Measurements from ENCODE around the gene MAP3K21. TPM values are rescaled to one million over a fixed set of nuclear protein-coding genes. Genes with fewer than 3 reads are reported as not detected.

MAP3K21 gene
- total and polyA plus RNA-seq, 2 of the 8 experiments (the other 6 are each of a cell fraction or from before 2014, with no cell fraction given), result 21.2 to 21.8 TPM

DNA sequence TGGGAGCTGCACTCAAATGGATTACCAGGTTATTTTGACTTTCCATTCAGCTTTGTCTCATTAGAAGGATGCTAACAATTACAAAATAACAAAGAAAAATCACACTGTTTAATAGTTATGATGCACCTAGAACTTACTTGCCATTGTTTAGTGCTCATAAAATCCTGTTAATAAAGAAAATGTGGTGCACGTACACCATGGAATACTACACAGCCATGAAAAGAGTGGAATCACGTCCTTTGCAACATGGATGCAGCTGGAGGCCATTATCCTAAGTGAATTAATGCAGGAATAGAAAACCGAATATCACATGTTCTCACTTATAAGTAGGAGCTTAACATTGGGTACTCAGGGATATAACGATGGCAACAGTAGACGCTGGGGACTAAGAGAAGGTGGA, 19.8 kb downstream of the MAP3K21 start (continued):
- TF ChIP-seq, protein P1, sequence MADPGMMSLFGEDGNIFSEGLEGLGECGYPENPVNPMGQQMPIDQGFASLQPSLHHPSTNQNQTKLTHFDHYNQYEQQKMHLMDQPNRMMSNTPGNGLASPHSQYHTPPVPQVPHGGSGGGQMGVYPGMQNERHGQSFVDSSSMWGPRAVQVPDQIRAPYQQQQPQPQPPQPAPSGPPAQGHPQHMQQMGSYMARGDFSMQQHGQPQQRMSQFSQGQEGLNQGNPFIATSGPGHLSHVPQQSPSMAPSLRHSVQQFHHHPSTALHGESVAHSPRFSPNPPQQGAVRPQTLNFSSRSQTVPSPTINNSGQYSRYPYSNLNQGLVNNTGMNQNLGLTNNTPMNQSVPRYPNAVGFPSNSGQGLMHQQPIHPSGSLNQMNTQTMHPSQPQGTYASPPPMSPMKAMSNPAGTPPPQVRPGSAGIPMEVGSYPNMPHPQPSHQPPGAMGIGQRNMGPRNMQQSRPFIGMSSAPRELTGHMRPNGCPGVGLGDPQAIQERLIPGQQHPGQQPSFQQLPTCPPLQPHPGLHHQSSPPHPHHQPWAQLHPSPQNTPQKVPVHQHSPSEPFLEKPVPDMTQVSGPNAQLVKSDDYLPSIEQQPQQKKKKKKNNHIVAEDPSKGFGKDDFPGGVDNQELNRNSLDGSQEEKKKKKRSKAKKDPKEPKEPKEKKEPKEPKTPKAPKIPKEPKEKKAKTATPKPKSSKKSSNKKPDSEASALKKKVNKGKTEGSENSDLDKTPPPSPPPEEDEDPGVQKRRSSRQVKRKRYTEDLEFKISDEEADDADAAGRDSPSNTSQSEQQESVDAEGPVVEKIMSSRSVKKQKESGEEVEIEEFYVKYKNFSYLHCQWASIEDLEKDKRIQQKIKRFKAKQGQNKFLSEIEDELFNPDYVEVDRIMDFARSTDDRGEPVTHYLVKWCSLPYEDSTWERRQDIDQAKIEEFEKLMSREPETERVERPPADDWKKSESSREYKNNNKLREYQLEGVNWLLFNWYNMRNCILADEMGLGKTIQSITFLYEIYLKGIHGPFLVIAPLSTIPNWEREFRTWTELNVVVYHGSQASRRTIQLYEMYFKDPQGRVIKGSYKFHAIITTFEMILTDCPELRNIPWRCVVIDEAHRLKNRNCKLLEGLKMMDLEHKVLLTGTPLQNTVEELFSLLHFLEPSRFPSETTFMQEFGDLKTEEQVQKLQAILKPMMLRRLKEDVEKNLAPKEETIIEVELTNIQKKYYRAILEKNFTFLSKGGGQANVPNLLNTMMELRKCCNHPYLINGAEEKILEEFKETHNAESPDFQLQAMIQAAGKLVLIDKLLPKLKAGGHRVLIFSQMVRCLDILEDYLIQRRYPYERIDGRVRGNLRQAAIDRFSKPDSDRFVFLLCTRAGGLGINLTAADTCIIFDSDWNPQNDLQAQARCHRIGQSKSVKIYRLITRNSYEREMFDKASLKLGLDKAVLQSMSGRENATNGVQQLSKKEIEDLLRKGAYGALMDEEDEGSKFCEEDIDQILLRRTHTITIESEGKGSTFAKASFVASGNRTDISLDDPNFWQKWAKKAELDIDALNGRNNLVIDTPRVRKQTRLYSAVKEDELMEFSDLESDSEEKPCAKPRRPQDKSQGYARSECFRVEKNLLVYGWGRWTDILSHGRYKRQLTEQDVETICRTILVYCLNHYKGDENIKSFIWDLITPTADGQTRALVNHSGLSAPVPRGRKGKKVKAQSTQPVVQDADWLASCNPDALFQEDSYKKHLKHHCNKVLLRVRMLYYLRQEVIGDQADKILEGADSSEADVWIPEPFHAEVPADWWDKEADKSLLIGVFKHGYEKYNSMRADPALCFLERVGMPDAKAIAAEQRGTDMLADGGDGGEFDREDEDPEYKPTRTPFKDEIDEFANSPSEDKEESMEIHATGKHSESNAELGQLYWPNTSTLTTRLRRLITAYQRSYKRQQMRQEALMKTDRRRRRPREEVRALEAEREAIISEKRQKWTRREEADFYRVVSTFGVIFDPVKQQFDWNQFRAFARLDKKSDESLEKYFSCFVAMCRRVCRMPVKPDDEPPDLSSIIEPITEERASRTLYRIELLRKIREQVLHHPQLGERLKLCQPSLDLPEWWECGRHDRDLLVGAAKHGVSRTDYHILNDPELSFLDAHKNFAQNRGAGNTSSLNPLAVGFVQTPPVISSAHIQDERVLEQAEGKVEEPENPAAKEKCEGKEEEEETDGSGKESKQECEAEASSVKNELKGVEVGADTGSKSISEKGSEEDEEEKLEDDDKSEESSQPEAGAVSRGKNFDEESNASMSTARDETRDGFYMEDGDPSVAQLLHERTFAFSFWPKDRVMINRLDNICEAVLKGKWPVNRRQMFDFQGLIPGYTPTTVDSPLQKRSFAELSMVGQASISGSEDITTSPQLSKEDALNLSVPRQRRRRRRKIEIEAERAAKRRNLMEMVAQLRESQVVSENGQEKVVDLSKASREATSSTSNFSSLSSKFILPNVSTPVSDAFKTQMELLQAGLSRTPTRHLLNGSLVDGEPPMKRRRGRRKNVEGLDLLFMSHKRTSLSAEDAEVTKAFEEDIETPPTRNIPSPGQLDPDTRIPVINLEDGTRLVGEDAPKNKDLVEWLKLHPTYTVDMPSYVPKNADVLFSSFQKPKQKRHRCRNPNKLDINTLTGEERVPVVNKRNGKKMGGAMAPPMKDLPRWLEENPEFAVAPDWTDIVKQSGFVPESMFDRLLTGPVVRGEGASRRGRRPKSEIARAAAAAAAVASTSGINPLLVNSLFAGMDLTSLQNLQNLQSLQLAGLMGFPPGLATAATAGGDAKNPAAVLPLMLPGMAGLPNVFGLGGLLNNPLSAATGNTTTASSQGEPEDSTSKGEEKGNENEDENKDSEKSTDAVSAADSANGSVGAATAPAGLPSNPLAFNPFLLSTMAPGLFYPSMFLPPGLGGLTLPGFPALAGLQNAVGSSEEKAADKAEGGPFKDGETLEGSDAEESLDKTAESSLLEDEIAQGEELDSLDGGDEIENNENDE (IDR thresholded peaks at IDR 0.05; ENCODE audit: insufficient replicate concordance, low read length), result no peak
- no peak for TF ChIP-seq JUN (IDR thresholded peaks at IDR 0.05; ENCODE audit: low read depth, low read length)
- no peak for TF ChIP-seq TAF1 (IDR thresholded peaks at IDR 0.05; ENCODE audit: low read depth, low read length)
- TF ChIP-seq, protein P2, sequence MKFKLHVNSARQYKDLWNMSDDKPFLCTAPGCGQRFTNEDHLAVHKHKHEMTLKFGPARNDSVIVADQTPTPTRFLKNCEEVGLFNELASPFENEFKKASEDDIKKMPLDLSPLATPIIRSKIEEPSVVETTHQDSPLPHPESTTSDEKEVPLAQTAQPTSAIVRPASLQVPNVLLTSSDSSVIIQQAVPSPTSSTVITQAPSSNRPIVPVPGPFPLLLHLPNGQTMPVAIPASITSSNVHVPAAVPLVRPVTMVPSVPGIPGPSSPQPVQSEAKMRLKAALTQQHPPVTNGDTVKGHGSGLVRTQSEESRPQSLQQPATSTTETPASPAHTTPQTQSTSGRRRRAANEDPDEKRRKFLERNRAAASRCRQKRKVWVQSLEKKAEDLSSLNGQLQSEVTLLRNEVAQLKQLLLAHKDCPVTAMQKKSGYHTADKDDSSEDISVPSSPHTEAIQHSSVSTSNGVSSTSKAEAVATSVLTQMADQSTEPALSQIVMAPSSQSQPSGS (IDR thresholded peaks at IDR 0.05; ENCODE audit: low read length), result no peak

All from H1 (cell line).